ENCODE measurements around the gene UBE2Q2.
"Not testable (repeated sequence)": the region's sequence is repeated elsewhere in the genome, so short reads cannot be mapped to it uniquely, and the experiment has no call there.

Gene UBE2Q2

GRCh38 chr15:75905231-75905630, 62.0 kb downstream of the UBE2Q2 start:
- no peak for TF ChIP-seq CTCF (IDR thresholded peaks at IDR 0.05; ENCODE audit: borderline replicate concordance, control extremely low read depth, extremely low read depth, insufficient read depth, missing control alignments)
- in situ Hi-C loops (cut with MboI; ENCODE audit: low sequenced_read_pairs, unreplicated experiment), result no loop called here
- no peak for DNase-seq (ENCODE audit: low spot score)

- in situ Hi-C loops (cut with MboI; ENCODE audit: low sequenced_read_pairs, unreplicated experiment); DNase-seq (ENCODE audit: low spot score): not testable (repeated sequence)
Measured at GRCh38 chr15:75910355-75910754, 67.1 kb downstream of the UBE2Q2 start.

GRCh38 chr15:75916978-75917377, 73.7 kb downstream of the UBE2Q2 start:
- no peak for TF ChIP-seq CTCF (IDR thresholded peaks at IDR 0.05; ENCODE audit: borderline replicate concordance, control extremely low read depth, extremely low read depth, insufficient read depth, missing control alignments)
- DNase-seq (ENCODE audit: low spot score), result no peak
- in situ Hi-C loops (cut with MboI; ENCODE audit: low sequenced_read_pairs, unreplicated experiment), result no loop called here

- no peak for DNase-seq (ENCODE audit: low spot score)
Measured at GRCh38 chr15:75918135-75918534, 74.9 kb downstream of the UBE2Q2 start.

GRCh38 chr15:75920079-75920478, 76.8 kb downstream of the UBE2Q2 start:
- DNase-seq (ENCODE audit: low spot score), result no peak
- TF ChIP-seq CTCF (IDR thresholded peaks at IDR 0.05; ENCODE audit: borderline replicate concordance, control extremely low read depth, extremely low read depth, insufficient read depth, missing control alignments), result no peak
- in situ Hi-C loops (cut with MboI; ENCODE audit: low sequenced_read_pairs, unreplicated experiment), result no loop called here

More at GRCh38 chr15:75918135-75918534, 74.9 kb downstream of the UBE2Q2 start:
- no peak for TF ChIP-seq CTCF (IDR thresholded peaks at IDR 0.05; ENCODE audit: borderline replicate concordance, control extremely low read depth, extremely low read depth, insufficient read depth, missing control alignments)
- in situ Hi-C loops (cut with MboI; ENCODE audit: low sequenced_read_pairs, unreplicated experiment), result no loop called here

GRCh38 chr15:75921732-75922703, 78.8 kb downstream of the UBE2Q2 start:
- no peak for TF ChIP-seq CTCF (IDR thresholded peaks at IDR 0.05; ENCODE audit: borderline replicate concordance, control extremely low read depth, extremely low read depth, insufficient read depth, missing control alignments)
- DNase-seq (ENCODE audit: low spot score), result no peak
- in situ Hi-C loops (cut with MboI; ENCODE audit: low sequenced_read_pairs, unreplicated experiment), result no loop called here

- DNase-seq (ENCODE audit: low spot score), result no peak
- in situ Hi-C loops (cut with MboI; ENCODE audit: low sequenced_read_pairs, unreplicated experiment), result no loop called here
- TF ChIP-seq CTCF (IDR thresholded peaks at IDR 0.05; ENCODE audit: borderline replicate concordance, control extremely low read depth, extremely low read depth, insufficient read depth, missing control alignments), result no peak
Measured at GRCh38 chr15:75923756-75924155, 80.5 kb downstream of the UBE2Q2 start.

Data from GM13976 (cell line).